GM12878 (cell line): ENCODE results near the gene FHIP2A.

Source experiments
- CHD2 ChIP-seq: IDR thresholded peaks from 2 replicates; pipeline ENCODE4 v1.6.1; 2011; ENCODE audit warnings: low read depth, low read length, improper control_type of control experiment, borderline replicate concordance
- CTCF ChIP-seq, 3 experiments: IDR thresholded peaks in 2 of 3; conservative IDR thresholded peaks in 1 of 3; 2 replicates each; pipeline ENCODE4 v1.5.1; 2011; ENCODE audit warnings: low read depth in 3 of 3, low read length in 3 of 3, mild to moderate bottlenecking in 3 of 3, control low read depth in 2 of 3, moderate library complexity in 2 of 3, inconsistent platforms in 1 of 3, mixed read lengths in 1 of 3; ENCODE audit not compliant: control insufficient read depth in 2 of 3, insufficient read depth in 1 of 3; ENCODE audit errors: extremely low read depth in 1 of 3
- ELK1 ChIP-seq: IDR thresholded peaks from 2 replicates; pipeline ENCODE4 v1.6.1; 2012; ENCODE audit warnings: low read depth, low read length, improper control_type of control experiment
- IKZF1 ChIP-seq: fragments of 450-650 bp; conservative IDR thresholded peaks from 2 replicates; pipeline ENCODE4 v1.6.1; 2017; ENCODE audit warnings: antibody characterized with exemption, mild to moderate bottlenecking
- PRDM15 ChIP-seq: fragments of 450-650 bp; formaldehyde crosslinking; IDR thresholded peaks from 2 replicates; pipeline ENCODE4 v1.4.0; 2020; ENCODE audit warnings: mild to moderate bottlenecking, moderate library complexity
- SRF ChIP-seq, 2 experiments: IDR thresholded peaks; 2 replicates each; pipeline ENCODE4 v1.6.1; 2011; ENCODE audit warnings: low read depth in 2 of 2, low read length in 2 of 2, mild to moderate bottlenecking in 1 of 2, moderate library complexity in 1 of 2
- TAF1 ChIP-seq: IDR thresholded peaks from 2 replicates; pipeline ENCODE4 v1.6.1; 2011; ENCODE audit warnings: mild to moderate bottlenecking, low read depth, low read length, borderline replicate concordance

GRCh38 chr10:114839901-114840300 lies 18.3 kb downstream of the FHIP2A start:
- TF ChIP-seq CTCF (IDR thresholded peaks at IDR 0.05 in 2 of 3, conservative IDR thresholded peaks at IDR 0.05 in 1 of 3; ENCODE audit: control insufficient read depth in 2 of 3, extremely low read depth in 1 of 3, insufficient read depth in 1 of 3, low read depth in 3 of 3, low read length in 3 of 3) (no peak), TAF1 (no peak), PRDM15 (CRISPR knock-in tag) (no peak), ELK1 (no peak), SRF (IDR thresholded peaks at IDR 0.05; ENCODE audit: low read depth in 2 of 2, low read length in 2 of 2) (no peak), CHD2 (no peak), IKZF1 (no peak)
